GM12874 (cell line): Measurements from ENCODE around the gene ZSWIM6.

Experiments
- TF ChIP-seq, protein P1 (sequence below): IDR thresholded peaks from 2 replicates; pipeline ENCODE4 v1.5.1; 2011; ENCODE audit warnings: low read depth, mild to moderate bottlenecking, control low read depth, low read length, moderate library complexity; ENCODE audit not compliant: insufficient read depth

ZSWIM6 gene

DNA sequence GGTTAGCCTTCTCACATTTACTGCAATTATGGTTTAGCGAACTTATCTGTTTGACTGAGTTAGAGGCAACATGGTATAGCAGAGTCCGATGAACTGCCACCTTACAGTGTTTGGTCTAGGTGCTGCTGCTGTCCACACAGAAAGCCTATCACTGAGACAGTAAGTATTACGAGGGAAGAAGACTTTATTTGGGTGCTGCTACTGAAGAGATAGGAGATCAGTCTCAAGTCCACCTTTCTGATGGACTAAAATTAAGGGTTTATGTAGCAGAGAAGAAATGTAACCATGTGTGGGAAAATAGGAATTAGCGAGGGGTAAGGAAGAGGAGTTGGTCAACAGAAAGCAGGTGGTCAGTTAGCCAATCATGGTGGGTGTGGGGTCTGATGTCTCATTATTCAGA lies 109.7 kb downstream of the ZSWIM6 start:
- TF ChIP-seq, protein P1, sequence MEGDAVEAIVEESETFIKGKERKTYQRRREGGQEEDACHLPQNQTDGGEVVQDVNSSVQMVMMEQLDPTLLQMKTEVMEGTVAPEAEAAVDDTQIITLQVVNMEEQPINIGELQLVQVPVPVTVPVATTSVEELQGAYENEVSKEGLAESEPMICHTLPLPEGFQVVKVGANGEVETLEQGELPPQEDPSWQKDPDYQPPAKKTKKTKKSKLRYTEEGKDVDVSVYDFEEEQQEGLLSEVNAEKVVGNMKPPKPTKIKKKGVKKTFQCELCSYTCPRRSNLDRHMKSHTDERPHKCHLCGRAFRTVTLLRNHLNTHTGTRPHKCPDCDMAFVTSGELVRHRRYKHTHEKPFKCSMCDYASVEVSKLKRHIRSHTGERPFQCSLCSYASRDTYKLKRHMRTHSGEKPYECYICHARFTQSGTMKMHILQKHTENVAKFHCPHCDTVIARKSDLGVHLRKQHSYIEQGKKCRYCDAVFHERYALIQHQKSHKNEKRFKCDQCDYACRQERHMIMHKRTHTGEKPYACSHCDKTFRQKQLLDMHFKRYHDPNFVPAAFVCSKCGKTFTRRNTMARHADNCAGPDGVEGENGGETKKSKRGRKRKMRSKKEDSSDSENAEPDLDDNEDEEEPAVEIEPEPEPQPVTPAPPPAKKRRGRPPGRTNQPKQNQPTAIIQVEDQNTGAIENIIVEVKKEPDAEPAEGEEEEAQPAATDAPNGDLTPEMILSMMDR: no peak

DNA sequence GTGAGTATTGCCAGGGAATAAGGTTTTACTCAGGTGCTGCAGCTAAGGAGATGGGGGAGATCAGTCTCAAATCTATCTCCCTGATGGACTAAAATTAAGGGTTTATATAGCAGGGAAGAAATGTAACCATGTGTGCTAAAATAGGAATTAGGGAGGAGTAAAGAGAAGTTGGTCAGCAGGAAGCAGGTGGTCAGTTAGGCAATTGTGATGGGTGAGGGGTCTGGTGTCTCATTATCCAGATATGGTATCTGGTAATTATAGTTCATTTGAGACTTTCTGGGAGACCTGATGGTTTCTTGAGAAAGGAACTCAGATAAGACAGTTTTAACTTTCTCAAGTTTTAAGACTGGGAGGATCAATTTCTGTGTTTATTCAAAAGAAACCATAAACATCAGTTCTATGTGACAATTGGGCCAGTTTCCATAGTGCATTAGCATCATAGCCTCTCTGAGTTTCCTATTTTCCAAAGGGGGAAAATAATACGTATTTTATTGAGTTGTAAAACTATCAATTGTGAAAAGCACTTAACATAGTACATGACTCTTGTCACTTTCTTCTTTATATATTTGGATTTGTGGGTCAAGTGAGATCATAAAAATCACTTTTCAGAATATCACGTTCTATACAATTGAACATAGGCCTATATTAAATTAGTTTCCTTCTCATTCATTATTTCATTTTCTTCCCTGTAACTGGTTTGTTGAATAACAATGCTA lies 115.9 kb downstream of the ZSWIM6 start:
- TF ChIP-seq, protein P1: no peak

DNA sequence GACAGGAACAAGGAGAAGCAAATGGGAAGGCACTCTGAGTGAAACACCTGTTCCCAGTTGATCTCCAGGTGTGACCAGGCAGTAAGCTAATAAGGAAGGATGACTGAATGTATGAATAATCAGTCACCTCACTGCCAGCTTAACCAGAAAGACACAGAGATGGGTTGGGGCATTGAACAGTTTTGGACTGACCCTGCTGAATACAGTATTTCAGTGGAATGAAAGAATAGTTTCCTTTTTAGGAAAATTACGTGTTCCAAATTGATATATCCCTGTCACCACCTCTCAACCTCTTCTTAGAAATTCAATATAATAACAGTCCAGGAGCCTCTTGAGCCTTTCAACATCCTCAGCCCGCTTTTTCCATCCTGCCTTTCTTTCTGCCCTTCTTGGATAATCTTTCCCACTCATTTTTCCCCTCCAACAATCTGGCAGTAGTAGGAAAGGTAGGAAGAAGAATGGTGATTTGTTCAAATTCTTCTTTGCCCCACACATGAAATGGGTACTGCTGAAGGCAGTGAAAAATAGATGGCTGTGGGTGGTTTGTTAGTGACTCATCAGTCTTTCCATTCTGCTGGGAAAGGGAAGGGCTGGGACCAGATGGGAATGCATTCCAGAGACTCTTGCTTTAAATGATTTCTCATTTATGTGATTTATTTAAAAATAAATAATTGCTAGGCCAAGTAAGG lies 117.9 kb downstream of the ZSWIM6 start:
- TF ChIP-seq, protein P1: no peak

DNA sequence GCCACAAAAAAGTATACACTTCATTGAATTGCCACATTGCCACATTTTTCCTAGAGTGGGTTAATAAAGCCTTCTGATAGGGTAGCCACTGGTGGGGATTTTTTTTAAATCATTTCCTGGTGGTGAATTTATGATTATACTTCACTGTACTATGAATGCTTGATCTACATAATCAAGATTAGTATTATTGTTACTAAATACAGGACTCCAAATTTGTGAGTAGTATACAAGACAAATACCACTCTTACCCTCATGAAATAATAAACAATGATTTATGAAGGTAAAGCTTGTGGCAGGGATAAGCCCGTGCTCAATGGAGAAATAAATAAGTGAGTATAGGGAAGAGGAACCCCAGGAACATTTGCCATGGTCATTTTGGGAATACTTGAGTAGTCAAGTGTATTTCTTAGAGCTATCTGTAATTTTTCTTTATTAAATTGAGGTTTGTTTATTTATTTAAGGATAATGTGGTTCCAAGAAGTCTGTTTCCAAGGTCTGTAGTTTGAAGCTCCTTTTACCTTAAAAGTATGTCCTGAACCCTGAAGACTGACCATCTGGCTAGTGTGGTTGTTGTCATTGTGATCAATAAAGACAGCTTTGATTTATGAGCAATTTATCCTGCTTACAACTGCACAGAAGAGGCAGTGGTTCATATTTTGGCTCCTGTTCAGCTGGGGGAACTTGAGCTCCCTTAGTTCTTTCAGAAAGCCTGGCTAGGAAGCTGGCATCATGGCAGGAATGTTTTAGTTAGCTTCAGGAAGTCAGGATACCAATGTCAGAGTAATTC lies 118.6 kb downstream of the ZSWIM6 start:
- TF ChIP-seq, protein P1: no peak

DNA sequence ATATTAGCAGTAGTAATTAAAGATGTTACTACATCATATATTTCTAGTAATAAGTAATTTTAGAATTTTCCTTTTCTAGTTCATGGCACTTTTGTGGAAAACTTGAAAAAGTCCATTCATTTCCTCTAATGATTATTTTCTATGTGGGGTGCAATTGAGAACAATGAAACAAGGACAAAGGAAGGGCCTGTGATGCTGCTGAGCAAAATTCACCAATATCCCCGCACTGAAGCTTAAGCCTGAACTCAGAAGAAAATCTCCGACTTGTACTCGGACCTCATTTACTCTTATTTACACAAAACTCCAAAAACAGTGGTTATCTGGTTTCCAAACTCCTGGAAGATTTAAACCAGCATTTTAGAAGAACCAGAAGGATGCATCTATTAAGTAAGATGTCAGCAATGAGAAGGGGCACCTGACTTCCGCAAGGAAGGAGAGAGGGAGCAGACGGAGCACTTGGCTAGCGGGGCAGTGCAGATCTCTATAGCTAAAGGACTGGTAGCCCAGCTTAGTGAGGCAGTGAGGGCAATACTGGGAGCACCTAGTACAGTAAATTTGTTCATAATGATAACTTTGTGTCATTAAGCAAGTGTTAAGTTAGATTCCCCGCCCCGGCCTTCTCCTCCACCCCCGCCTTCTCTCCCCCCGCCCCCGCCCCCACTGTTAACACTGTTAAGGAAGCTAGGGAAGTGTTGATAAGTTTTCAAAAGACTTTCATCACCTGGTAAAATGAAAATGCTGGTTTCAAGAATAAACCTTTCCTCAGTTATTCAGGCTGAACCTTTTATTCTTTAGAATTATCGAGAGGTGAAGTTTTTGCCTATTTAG lies 123.3 kb downstream of the ZSWIM6 start:
- TF ChIP-seq, protein P1: no peak

DNA sequence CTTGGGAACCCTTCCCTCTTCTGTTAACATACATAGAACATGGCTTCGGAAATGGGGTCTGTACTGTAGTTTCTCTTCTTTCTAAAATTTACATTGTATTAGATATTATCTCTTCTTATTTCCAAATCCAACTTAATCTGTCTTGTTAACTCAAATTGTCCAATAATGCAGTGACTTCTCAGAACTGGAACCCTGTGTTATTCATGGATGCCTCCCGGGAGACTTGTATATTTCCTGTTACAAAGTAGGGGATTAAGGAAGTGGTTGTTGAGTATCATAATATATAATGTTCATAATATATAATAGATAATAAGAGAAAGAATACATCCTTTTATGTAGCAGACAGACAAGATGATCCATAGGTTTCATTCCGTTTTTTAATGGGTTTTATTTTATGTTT lies 128.4 kb downstream of the ZSWIM6 start:
- TF ChIP-seq, protein P1: no peak
